GM19099 (cell line): ENCODE measurements around the gene PSMB11.

Source experiments
- POLR2A ChIP-seq: IDR thresholded peaks from 3 replicates; pipeline ENCODE4 v1.6.1; 2011; ENCODE audit warnings: low read depth; ENCODE audit not compliant: insufficient read length; ENCODE audit errors: extremely low read depth

The PSMB11 gene

DNA sequence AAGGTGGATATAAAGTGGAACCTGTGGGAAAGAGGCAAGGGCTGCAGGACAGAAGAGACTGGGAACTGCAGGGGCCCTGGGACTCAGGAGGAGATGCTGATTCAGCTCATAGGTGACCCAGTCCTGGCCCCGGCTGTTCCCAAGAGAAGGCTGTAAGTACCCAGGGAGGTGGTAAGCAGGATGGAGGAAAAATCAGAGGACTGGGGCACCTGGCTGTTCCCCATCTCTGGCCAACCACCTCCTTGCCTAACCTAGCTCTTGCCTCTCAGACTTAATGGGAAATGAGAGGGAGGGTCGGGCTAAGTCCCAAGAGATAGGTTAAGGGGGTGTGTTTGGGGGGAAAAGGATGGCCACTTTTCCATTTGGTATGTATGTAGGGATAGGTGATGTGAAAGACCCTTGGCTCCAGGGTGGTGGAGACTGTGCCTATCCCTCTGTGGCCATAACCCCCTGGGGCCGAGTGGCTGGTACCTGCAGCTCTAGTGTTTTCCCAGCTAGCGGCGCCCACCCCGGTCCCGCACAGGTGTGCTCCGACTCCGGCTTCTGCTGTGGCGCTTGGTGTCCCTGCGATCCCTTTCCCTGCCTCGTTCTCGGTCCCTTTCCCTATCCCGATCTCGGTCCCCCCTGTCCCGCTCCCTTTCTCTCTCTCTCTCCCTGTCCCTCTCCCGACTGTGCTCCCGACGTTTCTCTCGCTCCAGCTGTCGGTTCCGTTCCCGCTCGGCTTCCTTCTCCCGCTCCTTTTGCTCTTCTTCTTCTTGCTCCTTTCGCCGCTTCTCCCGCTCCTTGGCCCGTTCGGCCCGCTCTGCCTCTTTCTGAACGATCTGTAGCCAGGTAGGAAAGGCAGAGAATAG lies 16.9 kb downstream of the PSMB11 start:
- no peak for TF ChIP-seq POLR2A

GRCh38 chr14:23060536-23061260 lies 18.7 kb downstream of the PSMB11 start:
- TF ChIP-seq POLR2A, result no peak

GRCh38 chr14:23062002-23062401 lies 20.0 kb downstream of the PSMB11 start:
- TF ChIP-seq POLR2A, result no peak

DNA sequence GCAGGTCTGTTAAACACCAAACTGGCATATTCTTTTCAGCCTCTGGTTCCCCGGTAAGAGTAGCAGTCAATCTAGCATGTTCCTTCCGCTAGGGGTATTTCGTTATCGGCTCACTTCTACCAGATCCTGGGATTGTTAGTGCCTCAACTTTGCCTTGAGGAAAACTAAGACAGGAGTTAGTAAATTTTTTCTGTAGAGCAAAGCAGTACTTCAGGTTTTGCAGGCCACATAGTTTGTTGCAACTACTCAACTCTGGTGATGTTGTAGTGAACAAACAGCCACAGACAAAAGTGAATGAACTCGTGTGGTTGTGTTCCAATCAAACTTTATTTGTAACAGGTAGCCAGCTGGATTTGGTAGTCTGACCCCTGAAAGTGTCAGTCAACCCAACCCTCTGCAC lies 21.6 kb downstream of the PSMB11 start:
- no peak for TF ChIP-seq POLR2A

- no peak for TF ChIP-seq POLR2A
Measured at GRCh38 chr14:23066368-23066767, 24.4 kb downstream of the PSMB11 start.

GRCh38 chr14:23066855-23067744 lies 25.1 kb downstream of the PSMB11 start:
- no peak for TF ChIP-seq POLR2A

- TF ChIP-seq POLR2A, result no peak
Measured at GRCh38 chr14:23067847-23068788, 26.1 kb downstream of the PSMB11 start.

DNA sequence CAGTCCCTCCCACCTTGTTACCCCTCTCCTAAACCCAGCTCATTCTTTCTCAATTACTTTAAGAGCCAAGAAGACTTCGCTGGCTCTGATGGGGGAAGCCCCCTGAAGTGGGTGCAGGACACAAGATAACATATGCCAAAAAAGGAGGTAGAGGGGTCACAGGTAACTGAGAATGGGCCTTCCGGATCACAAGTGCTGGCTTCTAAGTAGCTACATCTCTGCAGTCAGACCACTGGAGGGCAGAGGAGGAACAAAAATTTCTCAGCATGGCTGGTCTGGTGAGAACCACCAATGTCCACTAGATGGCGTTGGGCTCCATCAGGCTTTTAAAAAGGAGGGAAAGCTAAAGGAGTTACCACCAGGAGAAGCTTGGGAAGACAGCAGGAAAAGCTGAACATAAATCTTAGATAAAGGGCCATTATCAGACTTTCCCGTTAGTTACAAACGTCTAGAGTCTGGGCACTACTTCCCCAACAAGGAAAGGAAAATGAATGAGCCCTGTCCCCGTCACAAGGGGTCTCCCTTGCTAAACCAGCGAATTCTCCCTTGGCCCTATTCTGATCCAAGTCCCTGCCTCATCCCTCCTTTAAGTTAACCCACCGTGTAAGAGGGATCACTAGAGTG lies 26.9 kb downstream of the PSMB11 start:
- TF ChIP-seq POLR2A, result no peak

DNA sequence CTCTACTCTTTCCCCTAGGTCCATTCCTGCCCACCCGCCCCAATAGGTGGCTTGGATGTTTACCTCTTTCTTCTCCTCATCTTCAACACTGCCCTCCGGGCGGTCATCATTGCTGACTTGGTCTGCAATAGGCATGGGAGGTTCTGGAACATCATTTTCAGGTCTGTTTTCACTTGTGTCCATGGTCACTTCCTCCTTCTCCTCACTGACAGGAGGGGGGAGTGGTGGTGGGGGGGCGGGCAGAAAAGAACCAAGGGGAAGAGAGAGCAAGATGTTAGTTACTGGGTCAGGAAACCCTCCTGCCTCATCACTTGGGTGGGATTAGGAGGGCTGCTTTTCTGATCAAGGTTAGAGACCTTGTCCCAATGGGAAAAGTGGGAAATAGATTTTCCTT lies 27.4 kb downstream of the PSMB11 start:
- TF ChIP-seq POLR2A, result no peak

- no peak for TF ChIP-seq POLR2A
Measured at GRCh38 chr14:23070262-23071129, 28.5 kb downstream of the PSMB11 start.

- TF ChIP-seq POLR2A, result peak; percentile 84
Measured at GRCh38 chr14:23071244-23071920, 29.4 kb downstream of the PSMB11 start.

- TF ChIP-seq POLR2A, result no peak
Measured at GRCh38 chr14:23071921-23072539, 30.0 kb downstream of the PSMB11 start.
